HG03135 (cell line): ENCODE measurements around the gene ORM2.

ENCODE experiments used
- ATAC-seq: cut with Tn5 transposase; IDR thresholded peaks from one replicate; pipeline ENCODE4 v1.9.1; 2021; ENCODE audit warnings: mild to moderate bottlenecking, moderate library complexity; ENCODE audit not compliant: unreplicated experiment

ORM2 gene

DNA sequence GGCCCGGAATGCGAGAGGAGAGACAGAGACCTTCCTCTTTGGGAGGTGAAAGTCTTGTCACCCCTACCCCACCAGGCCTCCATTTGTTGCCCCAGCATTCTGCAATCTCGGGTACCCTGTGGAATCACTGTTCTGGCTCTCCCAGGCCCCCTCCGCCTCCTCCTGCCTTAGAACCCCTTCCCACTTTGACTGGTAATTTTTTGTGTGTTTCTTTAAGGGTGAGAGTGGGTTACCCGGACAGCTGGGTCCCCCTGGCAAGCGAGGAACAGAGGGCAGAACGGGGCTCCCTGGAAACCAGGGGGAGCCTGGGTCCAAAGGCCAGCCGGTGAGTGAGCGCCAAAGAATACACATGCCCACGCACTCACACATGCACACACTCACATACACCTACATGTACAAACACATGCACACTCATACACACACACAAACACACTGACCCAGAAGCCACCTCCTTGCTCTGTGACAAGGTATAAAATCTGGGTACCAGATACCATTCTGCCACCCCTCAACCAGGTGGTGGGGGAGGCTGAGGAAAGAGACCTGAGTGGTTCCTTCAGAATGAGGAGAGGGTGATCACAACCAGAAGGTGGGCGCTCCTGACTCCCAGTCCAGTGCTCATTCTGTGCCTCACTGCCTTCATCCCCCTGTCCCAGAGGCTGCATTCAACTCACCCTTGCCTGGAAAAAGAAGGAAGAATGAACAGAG, 37.6 kb upstream of the ORM2 start:
- ATAC-seq = no peak

DNA sequence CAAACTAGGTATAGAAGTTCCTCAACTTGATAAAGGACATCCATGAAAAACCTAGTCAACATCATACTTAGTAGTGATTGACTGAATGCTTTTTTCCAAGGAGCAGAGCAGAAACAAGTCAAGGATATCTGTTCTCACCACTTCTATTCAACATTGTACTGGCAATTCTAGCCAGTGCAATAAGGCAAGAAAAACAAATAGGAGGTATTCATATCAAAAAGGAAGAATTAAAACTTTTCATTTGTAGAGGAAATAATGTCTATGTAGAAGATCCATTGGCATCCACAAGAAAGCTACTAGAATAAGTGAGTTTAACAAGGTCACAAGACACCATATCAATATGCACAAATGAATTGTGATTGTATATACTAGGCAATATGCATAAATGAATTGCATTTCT, 35.0 kb upstream of the ORM2 start:
- ATAC-seq = no peak

DNA sequence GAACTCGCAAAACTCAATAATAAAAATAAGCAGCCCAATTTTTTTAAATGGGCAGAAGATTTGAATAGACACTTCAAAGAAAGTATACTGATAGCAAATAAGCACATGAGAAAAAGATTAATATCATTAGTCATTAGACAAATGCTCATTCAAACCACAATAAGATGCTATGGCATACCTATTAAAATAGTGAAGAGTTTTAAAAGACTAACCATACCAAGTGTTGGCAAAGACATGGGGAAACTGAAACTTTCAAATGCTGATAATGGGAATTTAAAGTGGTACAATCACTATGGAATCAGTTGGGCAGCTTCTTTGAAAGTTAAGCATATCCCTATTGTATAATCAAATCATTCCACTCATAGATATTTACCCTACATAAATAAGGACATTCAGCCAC, 33.3 kb upstream of the ORM2 start:
- no peak for ATAC-seq

DNA sequence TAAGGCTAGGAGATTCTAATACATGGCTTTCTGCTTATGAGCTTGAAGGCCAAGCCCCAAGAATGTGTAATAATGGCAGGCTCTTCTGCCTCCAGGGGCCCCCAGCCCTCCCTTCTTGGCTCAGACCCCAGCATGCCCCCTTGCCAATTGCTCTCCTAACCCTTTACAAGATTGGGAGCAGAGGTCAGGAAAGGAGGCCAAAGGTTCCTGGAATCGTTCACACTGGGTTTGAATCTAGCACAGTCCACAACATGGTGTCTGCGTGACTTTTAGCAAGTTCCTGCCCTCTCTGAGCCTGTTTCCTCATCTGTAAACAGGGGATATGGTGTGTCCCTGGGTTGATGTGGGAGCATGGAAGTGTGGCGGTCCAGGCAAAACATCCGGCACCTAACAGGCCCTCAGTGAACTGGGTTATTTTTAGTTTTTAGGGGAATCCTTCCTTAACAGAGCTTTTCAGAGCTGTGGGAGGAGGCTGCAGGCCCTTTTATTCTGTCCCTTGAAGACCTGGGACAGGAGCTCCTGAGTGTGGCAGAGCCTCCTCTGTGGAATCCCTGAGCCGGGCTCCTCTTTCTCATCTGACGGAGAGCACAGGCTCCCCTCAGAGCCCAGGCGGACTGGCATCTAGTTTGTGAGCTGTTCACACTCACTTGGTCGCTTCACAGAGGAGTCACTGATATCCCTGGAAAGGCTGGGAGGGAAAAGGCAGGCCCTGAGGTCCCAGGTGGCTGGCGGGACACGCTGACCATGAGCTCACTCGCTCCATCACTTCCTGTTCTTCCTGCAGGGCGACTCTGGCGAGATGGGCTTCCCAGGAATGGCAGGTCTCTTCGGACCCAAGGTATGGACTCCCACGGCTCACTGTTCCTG, 30.1 kb upstream of the ORM2 start:
- ATAC-seq = no peak

DNA sequence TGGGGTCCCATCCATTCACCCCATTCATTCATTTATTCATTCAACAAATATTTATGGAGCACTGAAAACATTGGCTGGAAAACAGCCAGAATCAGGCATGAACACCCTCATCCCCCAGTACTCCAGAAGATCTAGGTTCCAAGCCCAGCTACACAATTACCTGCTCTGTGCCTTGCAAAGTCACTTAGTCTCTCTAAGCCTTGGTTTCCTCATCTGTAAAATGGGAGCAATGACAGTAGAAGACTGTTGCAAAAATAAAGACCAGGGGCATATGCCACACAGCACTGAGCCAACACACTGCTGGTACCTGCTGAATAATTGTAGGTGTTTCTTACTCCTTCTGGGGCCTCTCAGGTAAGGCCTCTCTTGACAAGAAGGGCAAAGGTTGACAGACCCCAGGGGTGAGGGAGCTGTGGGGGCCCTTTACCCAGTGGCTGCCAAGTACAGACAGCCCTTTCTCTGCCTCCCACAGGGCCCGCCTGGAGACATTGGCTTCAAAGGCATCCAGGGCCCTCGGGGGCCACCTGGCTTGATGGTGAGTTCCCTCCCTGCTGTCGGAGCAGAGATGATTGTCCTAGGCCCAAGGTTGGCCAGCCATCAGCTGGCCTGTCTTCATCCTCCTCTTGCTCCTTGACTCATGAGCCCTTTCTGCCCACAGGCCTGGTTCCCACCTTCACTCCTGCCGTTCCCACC, 29.4 kb upstream of the ORM2 start:
- no peak for ATAC-seq

DNA sequence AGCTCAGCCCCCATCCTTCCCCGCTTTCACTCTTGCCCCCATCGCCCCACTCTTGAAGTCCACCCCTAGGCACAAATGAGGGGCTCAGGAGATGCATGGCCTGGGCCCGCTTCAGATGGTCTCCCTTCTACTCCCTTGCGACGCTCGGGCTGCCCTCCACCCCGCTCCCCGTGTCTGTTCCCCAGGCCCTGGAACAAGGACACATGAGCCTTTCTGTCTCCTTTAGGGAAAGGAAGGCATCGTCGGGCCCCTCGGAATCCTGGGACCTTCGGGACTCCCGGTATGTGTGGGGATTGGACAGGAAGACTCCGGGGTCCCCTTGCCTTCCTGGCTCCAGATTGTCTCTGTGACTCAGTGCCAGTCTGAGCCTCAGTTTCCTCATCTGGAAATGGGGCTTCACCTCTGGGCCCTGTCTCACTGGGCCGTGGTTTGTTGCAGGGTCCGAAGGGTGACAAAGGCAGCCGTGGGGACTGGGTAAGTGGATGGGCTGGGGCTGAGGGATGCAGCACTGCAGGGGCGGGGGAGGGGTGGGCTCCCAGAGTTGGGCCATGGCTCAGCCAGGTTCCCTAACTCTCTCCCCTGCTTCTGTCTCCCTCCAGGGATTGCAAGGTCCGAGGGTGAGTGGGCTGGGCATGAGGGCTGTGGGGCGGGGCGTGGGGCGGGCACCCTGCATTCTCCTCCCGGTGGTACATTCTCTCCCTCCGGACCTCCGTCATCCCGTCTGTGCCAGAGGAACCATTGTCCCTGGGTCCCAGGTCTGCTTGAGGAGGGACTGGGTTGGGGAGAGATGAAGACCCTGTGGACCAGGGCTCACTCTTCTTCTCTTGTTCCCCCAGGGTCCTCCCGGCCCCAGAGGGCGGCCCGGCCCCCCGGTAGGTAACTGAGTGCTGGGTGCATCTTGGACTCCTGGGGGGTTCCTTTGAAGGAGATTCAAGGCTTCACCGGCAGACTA, 28.5 kb upstream of the ORM2 start:
- no peak for ATAC-seq

GRCh38 chr9:114301798-114302565, 27.7 kb upstream of the ORM2 start:
- ATAC-seq = no peak

DNA sequence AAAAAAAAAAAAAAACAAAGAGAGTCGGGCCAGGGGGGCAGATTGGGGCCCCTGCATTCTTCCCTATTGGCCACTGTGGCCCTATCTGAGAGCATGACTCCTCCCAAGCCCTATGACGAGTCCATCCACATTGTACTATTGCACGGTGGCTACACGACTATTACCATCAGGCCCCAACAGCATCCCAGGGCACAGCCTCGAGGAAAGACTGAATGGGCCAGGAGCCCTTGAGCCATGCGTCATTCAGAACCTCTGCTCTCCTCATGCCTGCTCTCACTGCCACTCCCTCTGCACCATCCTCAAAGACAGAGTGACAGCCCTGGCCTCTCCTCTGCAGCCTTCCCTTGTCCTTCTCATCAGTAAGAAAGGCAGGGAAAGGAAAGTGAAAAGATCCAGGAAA, 26.9 kb upstream of the ORM2 start:
- ATAC-seq = no peak

DNA sequence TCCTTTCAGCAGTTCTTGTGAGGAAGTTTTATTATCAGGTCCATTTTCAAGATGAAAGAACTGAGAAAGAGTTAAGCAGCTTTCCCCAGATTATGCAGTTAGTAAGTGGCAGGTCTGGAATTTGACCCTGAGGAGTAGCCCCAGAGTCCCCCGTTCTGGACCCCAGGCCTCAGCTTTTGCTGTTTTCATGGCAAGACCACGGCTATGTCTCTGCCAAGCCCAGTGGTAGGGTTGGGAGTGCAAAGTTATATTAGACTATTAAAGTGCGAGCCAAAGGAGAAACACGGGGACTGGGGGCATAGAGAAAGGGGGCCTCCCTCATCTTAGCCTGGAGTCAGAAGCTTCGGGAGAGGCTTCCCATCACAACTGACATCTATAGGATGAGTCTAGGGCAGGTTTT, 26.1 kb upstream of the ORM2 start:
- ATAC-seq = no peak

- no peak for ATAC-seq
Observed at GRCh38 chr9:114303977-114304376, 25.7 kb upstream of the ORM2 start.

DNA sequence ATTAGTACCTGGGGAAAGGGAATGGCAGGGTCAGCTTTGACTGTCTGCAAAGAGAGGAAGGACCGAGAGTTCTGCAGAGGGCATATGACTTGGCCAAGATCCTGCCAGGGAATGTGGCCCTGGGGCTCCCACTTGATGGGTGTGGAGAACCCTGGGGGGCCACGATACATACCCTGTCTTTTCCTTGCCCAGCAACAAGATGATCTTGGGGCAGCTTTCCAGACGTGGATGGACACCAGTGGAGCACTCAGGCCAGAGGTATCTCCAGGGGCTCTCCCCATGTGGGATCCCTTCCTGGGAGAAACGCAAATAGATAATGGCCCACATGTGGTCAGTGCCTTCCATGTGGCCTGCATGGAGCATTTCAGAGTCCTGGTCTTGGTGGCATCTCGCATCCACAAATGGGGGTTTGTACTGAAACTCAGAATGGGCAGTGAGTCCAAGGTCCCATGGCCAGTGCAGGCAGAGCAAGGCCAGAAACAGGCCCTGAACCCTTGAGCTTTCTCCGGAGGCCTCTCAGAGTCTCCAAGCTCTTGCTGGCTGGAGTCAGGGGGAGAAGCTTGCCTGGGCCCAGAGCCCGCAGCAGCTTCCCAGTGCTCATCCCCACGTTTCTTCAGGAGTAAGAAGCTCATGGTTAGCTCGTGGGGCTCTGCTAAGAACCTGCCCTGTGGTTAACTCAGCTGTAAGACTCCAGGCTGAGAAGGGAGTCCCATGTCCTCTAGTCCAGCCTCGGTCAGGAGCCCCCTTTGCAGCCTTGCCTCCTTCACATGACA, 25.1 kb upstream of the ORM2 start:
- no peak for ATAC-seq

GRCh38 chr9:114307899-114308267, 21.8 kb upstream of the ORM2 start:
- ATAC-seq = no peak

DNA sequence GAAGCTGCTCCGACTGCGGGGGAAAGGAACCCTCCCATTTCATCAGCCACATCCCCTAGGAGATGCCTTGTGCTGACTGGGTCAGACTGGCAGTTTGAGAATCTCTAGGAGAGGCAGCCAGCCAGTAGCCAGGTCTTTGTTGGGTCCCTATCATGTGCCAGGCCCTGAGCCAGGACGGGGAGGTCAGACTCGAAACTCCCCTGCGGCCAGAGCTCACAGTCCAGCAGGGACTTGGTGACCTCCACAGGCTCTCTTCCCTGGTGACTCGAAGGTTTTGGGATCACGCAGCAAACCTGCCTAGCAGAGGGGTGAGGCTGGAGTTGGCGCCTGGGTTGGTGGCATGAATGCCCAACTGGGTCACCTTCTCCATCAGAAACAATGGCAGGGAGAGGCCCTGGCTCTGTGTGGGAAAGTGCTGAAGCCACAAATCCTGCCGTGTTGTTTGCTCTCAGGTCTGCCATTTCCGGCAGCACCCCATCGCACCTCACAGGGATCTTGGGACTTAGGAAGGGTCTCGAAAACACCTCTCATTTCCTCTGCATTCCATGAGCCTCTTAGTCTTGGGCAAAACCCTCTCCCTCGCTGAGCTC, 21.2 kb upstream of the ORM2 start:
- ATAC-seq = no peak

DNA sequence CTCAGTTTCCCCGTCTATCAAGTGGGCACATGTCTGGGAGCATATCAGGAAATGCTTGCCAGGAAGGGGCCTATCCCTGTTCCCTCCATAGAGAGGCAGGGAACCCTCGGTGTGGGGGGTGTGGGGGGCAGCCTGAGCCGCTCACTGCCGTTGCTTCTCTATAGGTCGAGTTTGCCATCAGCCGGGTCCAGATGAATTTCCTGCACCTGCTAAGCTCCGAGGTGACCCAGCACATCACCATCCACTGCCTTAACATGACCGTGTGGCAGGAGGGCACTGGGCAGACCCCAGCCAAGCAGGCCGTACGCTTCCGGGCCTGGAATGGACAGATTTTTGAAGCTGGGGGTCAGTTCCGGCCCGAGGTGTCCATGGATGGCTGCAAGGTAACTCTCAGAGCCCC, 20.6 kb upstream of the ORM2 start:
- no peak for ATAC-seq

GRCh38 chr9:114310471-114311450, 18.9 kb upstream of the ORM2 start:
- ATAC-seq = no peak

GRCh38 chr9:114311571-114312512, 17.8 kb upstream of the ORM2 start:
- ATAC-seq = no peak

- ATAC-seq = no peak
Observed at GRCh38 chr9:114312513-114312875, 17.2 kb upstream of the ORM2 start.
